A549 (cell line): Measurements from ENCODE around the gene TYK2. TPM values are rescaled to one million over a fixed set of nuclear protein-coding genes. Genes with fewer than 3 reads are reported as not detected.
A peak's percentile ranks its signal among the peaks of the same experiment; 100 is the strongest.

Experiments used
- ATAC-seq, 2 experiments: fragments of 200-7000 bp in 1 of 2; fragments of >200 bp in 1 of 2; cut with Nextera tagmentation in 1 of 2; cut with Tn5 transposase in 1 of 2; 3 replicates each; pipeline versions ENCODE4 v1.8.0 to v1.9.1; 2018 to 2020; ENCODE audit warnings: mild to moderate bottlenecking in 1 of 2, moderate library complexity in 1 of 2
- CTCF ChIA-PET: fragments of 300-600 bp; sonication (Branson Sonifier 250); formaldehyde crosslinking; extraction: SDS; loops from one replicate; lab custom pipeline; 2021; ENCODE audit warnings: antibody characterized with exemption, inconsistent platforms; lab: Yijun Ruan, JAX
- POLR2A ChIA-PET: fragments of 350-600 bp; formaldehyde crosslinking; extraction: SDS; loops from one replicate; lab custom pipeline; 2021; ENCODE audit warnings: antibody characterized with exemption, inconsistent platforms; lab: Yijun Ruan, JAX
- DNase-seq, 2 experiments: peaks; one replicate each; pipeline versions ENCODE4 v3.0.0 to v3.0.0-alpha.2; 2011 to 2016; ENCODE audit warnings: low read depth in 1 of 2, low spot score in 1 of 2
- FAIRE-seq: peaks from 2 replicates; lab custom pipeline; 2011; peaks lifted over from hg19 to GRCh38; lab: Jason Lieb, UNC
- H3K27ac ChIP-seq, 2 experiments: fragments of >200 bp; sonication (Bioruptor Twin); formaldehyde crosslinking; 3 replicates each; pipeline ENCODE4 v1.5.1; 2016 to 2017
- H3K4me1 ChIP-seq: fragments of >200 bp; sonication (Bioruptor Twin); formaldehyde crosslinking; 3 replicates; pipeline ENCODE4 v1.6.1; 2016
- H3K4me2 ChIP-seq: fragments of >200 bp; sonication (Bioruptor Twin); formaldehyde crosslinking; 3 replicates; pipeline ENCODE4 v1.6.1; 2016
- H3K4me3 ChIP-seq: fragments of >200 bp; sonication (Bioruptor Twin); formaldehyde crosslinking; 3 replicates; pipeline ENCODE4 v1.5.1; 2016
- H3K9me3 ChIP-seq: fragments of >200 bp; sonication (Bioruptor Twin); formaldehyde crosslinking; 3 replicates; pipeline ENCODE4 v1.6.1; 2016
- CBX2 ChIP-seq: fragments of 200-600 bp; sonication (generic); IDR thresholded peaks from 2 replicates; pipeline ENCODE4 v1.6.1; 2016; ENCODE audit warnings: low read depth, mild to moderate bottlenecking, borderline replicate concordance
- CHD2 ChIP-seq: fragments of 150-350 bp; IDR thresholded peaks from 2 replicates; pipeline ENCODE4 v1.6.1; 2014; ENCODE audit warnings: low read length; ENCODE audit not compliant: partially characterized antibody
- CHD4 ChIP-seq: fragments of 200-600 bp; sonication (generic); IDR thresholded peaks from 2 replicates; pipeline ENCODE4 v1.6.1; 2016; ENCODE audit warnings: antibody characterized with exemption, mild to moderate bottlenecking, borderline replicate concordance
- EHMT2 ChIP-seq: fragments of 200-600 bp; sonication (generic); IDR thresholded peaks from 2 replicates; pipeline ENCODE4 v1.6.1; 2016; ENCODE audit warnings: antibody characterized with exemption, low read depth, mild to moderate bottlenecking, moderate library complexity
- FOXS1 ChIP-seq: fragments of 250-450 bp; sonication (Bioruptor Pico); IDR thresholded peaks from 2 replicates; pipeline ENCODE4 v1.5.0; 2020; ENCODE audit warnings: mild to moderate bottlenecking, moderate library complexity
- HMGXB4 ChIP-seq: fragments of 250-450 bp; sonication (Bioruptor Pico); IDR thresholded peaks from 2 replicates; pipeline ENCODE4 v1.5.0; 2021; ENCODE audit warnings: mild to moderate bottlenecking, moderate library complexity, borderline replicate concordance
- HOXA7 ChIP-seq: fragments of 250-450 bp; sonication (Bioruptor Pico); IDR thresholded peaks from 2 replicates; pipeline ENCODE4 v1.5.0; 2020; ENCODE audit warnings: mild to moderate bottlenecking, moderate library complexity
- HOXB13 ChIP-seq: fragments of 250-450 bp; sonication (Bioruptor Pico); IDR thresholded peaks from 2 replicates; pipeline ENCODE4 v1.5.0; 2020; ENCODE audit warnings: low read depth, mild to moderate bottlenecking, moderate library complexity
- HOXB5 ChIP-seq: fragments of 250-450 bp; sonication (Bioruptor Pico); IDR thresholded peaks from 2 replicates; pipeline ENCODE4 v1.5.0; 2020; ENCODE audit warnings: mild to moderate bottlenecking, moderate library complexity
- KDM1A ChIP-seq: fragments of 200-600 bp; sonication (generic); IDR thresholded peaks from 2 replicates; pipeline ENCODE4 v1.6.1; 2016; ENCODE audit warnings: low read depth, mild to moderate bottlenecking
- MAZ ChIP-seq: fragments of 150-350 bp; IDR thresholded peaks from 2 replicates; pipeline ENCODE4 v1.6.1; 2014; ENCODE audit warnings: antibody characterized with exemption, low read depth, low read length, borderline replicate concordance
- NPAS2 ChIP-seq: fragments of 250-450 bp; sonication (Bioruptor Pico); IDR thresholded peaks from 2 replicates; pipeline ENCODE4 v1.8.0; 2022; ENCODE audit warnings: mild to moderate bottlenecking, moderate library complexity, borderline replicate concordance
- PHF8 ChIP-seq: fragments of 200-600 bp; sonication (generic); IDR thresholded peaks from 2 replicates; pipeline ENCODE4 v1.6.1; 2016; ENCODE audit warnings: low read depth, mild to moderate bottlenecking, antibody characterized with exemption, moderate library complexity, borderline replicate concordance
- RCOR1 ChIP-seq: fragments of 150-350 bp; IDR thresholded peaks from 2 replicates; pipeline ENCODE4 v1.6.1; 2014; ENCODE audit warnings: antibody characterized with exemption, low read length, low read depth
- RNF2 ChIP-seq: fragments of 200-600 bp; sonication (generic); IDR thresholded peaks from 2 replicates; pipeline ENCODE4 v1.6.1; 2016; ENCODE audit warnings: low read depth, mild to moderate bottlenecking, antibody characterized with exemption, moderate library complexity, borderline replicate concordance
- SMC3 ChIP-seq: fragments of >200 bp; sonication (Bioruptor Twin); formaldehyde crosslinking; IDR thresholded peaks from 3 replicates; pipeline ENCODE4 v1.6.1; 2018; ENCODE audit warnings: inconsistent platforms
- TFCP2L1 ChIP-seq: fragments of 250-450 bp; sonication (Bioruptor Pico); IDR thresholded peaks from 2 replicates; pipeline ENCODE4 v1.5.0; 2021; ENCODE audit warnings: mild to moderate bottlenecking
- USF2 ChIP-seq: fragments of 450-650 bp; IDR thresholded peaks from 2 replicates; pipeline ENCODE4 v1.6.1; 2014; ENCODE audit warnings: antibody characterized with exemption
- ZNF302 ChIP-seq: fragments of 250-450 bp; sonication (Bioruptor Pico); IDR thresholded peaks from 2 replicates; pipeline ENCODE4 v1.9.0; 2021; ENCODE audit warnings: inconsistent platforms, mild to moderate bottlenecking, moderate library complexity
- ZSCAN20 ChIP-seq: fragments of 250-450 bp; sonication (Bioruptor Pico); IDR thresholded peaks from 2 replicates; pipeline ENCODE4 v1.8.0; 2022; ENCODE audit warnings: mild to moderate bottlenecking, moderate library complexity
- WGBS: methylation state at CpG from one replicate; pipeline ENCODE4 v1.1.6; 2017; ENCODE audit errors: missing lambda C conversion rate; 5-methylcytosine and 5-hydroxymethylcytosine counted together
- polyA plus RNA-seq, 4 experiments: library from polyadenylated mRNA; depleted of rRNA in 3 of 4; stranded (reverse); fragments of >200 nt; fragmentation: RNase III in 1 of 4; extraction: RNeasy Plus Mini Kit Qiagen cat#74134 plus additional on column Dnase treatment in 1 of 4; gene quantifications; 2 replicates in 3 of 4; 3 replicates in 1 of 4; pipeline ENCODE4 v1.2.3, GENCODE V29; 2011 to 2017
- TF ChIP-seq, protein P1 (sequence below): fragments of >200 bp; sonication (Bioruptor Twin); formaldehyde crosslinking; IDR thresholded peaks from 3 replicates; pipeline ENCODE4 v1.6.1; 2016
- TF ChIP-seq, protein P2 (sequence below): IDR thresholded peaks from 2 replicates; pipeline ENCODE4 v1.6.1; 2012
- TF ChIP-seq, protein P3 (sequence below): fragments of 150-350 bp; IDR thresholded peaks from 2 replicates; pipeline ENCODE4 v1.6.1; 2014; ENCODE audit warnings: low read depth, mild to moderate bottlenecking, low read length

TYK2 gene
- polyA plus RNA-seq, 2 of the 4 experiments (the other 2 are of a cell fraction): 17.0 to 57.1 TPM

GRCh38 chr19:10356431-10356830 lies 23.9 kb downstream of the TYK2 start:
- ChIA-PET CTCF (interaction anchor here (1.0 kb wide), 2 partner anchors 13 to 87 kb away, joined by 3 read pairs; no protein-coding TSS in a partner anchor), POLR2A (no interaction called here)
- no peak overlapping the region for H3K4me2 ChIP-seq
- no peak overlapping the region for H3K27ac ChIP-seq
- no peak overlapping the region for H3K4me3 ChIP-seq
- DNase-seq (no peak), FAIRE-seq (no peak), ATAC-seq (no peak)
- no peaks in the 10 kb centered on the region for H3K4me1 ChIP-seq
- H3K9me3 ChIP-seq: no peaks in the 10 kb centered on the region
- WGBS: 85% methylated on average over 6 of the region's 12 CpGs
- no peak for TF ChIP-seq ZNF302 (CRISPR knock-in tag)
- TF ChIP-seq CHD2: no peak
- no peak for TF ChIP-seq EHMT2
- no peak for TF ChIP-seq TFCP2L1 (CRISPR knock-in tag)

DNA sequence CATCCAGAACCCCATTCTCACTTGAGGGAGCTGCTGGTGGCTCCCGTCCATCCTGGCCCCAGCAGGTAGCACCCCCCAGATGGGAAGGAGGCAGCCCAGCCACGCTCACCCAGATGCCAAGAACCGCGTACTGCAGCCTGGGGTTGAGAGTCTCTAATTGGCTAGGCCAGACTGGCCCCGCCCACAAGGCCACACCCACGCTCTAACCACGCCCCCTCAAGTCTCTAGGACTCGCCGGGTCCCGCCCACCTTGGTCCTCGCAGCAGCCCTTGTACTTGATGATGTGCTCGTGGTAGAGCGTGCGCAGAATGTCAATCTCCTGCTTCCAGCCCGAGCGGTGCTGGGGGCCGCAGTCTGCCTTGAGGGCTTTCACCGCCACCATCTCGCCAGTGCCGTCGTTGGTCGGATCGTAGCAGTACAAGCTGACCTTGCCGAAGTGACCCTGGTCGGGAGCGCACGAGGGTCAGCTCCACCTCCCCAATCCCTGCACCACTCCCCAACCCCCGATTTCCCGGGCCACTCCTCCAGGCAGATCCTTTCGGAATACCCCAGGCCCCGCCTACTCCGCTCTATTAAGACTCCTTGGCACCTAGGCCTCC lies 26.5 kb downstream of the TYK2 start:
- DNase-seq: peak in 1 of 2 experiments; percentile 56
- WGBS: 96% methylated on average over 23 of the region's 32 CpGs

More for the DNA sequence above, 26.5 kb downstream of the TYK2 start:
- CTCF ChIA-PET: no interaction called here
- no peak overlapping the region for H3K4me2 ChIP-seq
- no peak for TF ChIP-seq MAZ
- TF ChIP-seq EHMT2: no peak
- TF ChIP-seq CHD4: no peak
- no peak for TF ChIP-seq RNF2
- no peak for TF ChIP-seq KDM1A
- no peak for TF ChIP-seq HOXB5 (CRISPR knock-in tag)
- TF ChIP-seq, protein P1, sequence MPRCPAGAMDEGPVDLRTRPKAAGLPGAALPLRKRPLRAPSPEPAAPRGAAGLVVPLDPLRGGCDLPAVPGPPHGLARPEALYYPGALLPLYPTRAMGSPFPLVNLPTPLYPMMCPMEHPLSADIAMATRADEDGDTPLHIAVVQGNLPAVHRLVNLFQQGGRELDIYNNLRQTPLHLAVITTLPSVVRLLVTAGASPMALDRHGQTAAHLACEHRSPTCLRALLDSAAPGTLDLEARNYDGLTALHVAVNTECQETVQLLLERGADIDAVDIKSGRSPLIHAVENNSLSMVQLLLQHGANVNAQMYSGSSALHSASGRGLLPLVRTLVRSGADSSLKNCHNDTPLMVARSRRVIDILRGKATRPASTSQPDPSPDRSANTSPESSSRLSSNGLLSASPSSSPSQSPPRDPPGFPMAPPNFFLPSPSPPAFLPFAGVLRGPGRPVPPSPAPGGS: no peak
- TF ChIP-seq, protein P2, sequence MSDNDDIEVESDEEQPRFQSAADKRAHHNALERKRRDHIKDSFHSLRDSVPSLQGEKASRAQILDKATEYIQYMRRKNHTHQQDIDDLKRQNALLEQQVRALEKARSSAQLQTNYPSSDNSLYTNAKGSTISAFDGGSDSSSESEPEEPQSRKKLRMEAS: no peak
- no peak for TF ChIP-seq FOXS1 (CRISPR knock-in tag)
- TF ChIP-seq HOXA7 (CRISPR knock-in tag): no peak
- no peak for TF ChIP-seq PHF8
- no peak for TF ChIP-seq SMC3
- no peak for TF ChIP-seq CBX2
- no peak for TF ChIP-seq RCOR1
- TF ChIP-seq USF2: no peak
- no peak for TF ChIP-seq HMGXB4 (CRISPR knock-in tag)
- TF ChIP-seq ZSCAN20 (CRISPR knock-in tag): no peak
- no peak for TF ChIP-seq NPAS2 (CRISPR knock-in tag)
- TF ChIP-seq, protein P3, sequence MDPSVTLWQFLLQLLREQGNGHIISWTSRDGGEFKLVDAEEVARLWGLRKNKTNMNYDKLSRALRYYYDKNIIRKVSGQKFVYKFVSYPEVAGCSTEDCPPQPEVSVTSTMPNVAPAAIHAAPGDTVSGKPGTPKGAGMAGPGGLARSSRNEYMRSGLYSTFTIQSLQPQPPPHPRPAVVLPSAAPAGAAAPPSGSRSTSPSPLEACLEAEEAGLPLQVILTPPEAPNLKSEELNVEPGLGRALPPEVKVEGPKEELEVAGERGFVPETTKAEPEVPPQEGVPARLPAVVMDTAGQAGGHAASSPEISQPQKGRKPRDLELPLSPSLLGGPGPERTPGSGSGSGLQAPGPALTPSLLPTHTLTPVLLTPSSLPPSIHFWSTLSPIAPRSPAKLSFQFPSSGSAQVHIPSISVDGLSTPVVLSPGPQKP: no peak
- TF ChIP-seq HOXB13 (CRISPR knock-in tag): no peak
- TF ChIP-seq, all 56 proteins: peak for 0
- peak; percentile 33 to 68; a peak in 3 of 6 replicates for ATAC-seq
- Histone ChIP-seq H3K27ac (no peak overlapping the region), H3K4me3 (no peak overlapping the region), H3K9me3 (no peaks in the 10 kb centered on the region), H3K4me1 (no peaks in the 10 kb centered on the region)
- no peak for FAIRE-seq
- POLR2A ChIA-PET: interaction anchor here (0.6 kb wide), 1 partner anchor 20 kb away, joined by 3 read pairs; no protein-coding TSS in a partner anchor
